GM19395 (cell line): ENCODE results near the gene RAB22A.

ENCODE experiments used
- ATAC-seq: cut with Tn5 transposase; IDR thresholded peaks from one replicate; pipeline ENCODE4 v1.9.1; 2021; ENCODE audit warnings: mild to moderate bottlenecking, moderate library complexity; ENCODE audit not compliant: unreplicated experiment

The RAB22A gene, protein sequence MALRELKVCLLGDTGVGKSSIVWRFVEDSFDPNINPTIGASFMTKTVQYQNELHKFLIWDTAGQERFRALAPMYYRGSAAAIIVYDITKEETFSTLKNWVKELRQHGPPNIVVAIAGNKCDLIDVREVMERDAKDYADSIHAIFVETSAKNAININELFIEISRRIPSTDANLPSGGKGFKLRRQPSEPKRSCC

DNA sequence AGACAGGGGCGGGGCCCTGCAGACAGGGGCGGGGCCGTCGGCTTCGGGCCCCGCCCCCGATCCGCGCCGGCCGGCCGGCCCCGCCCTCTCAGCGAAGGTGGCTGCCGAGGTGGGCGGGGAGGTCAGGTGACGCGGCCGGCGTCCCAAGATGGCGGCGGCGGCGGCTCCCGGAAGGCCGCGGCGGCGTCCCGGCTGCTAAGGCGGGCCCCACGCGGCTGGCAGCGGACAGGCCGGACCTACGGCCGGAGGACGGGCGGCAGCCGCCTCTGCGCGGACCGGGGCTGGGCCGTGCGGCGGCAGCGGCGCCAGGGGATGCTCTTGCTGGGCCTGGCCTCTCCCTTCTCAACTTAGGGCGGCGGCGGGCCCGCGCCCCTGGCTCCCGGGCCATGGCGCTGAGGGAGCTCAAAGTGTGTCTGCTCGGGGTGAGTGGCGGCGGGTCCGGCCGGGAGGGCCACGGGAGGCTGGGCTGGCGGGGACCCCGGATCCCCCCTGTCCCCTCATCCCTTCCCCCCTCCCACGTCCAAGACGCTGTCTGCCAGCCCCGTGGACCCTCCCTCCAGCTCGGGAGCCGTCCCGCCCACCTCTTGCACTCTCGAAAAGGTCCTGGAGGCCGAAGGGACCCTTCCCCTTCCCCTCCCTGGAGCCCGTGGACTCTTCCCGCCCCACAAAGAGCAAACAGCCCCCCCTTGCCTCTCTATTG is at the start of gene RAB22A:
RAB22A (plus strand) TSS at position 125 of the 700 bp plus-strand sequence; CDS start at position 387, 262 bp downstream.
- peak; percentile 57 for ATAC-seq

- no peak for ATAC-seq
These were observed 49.5 kb upstream of the RAB22A start for GRCh38 chr20:58260006-58260405.

DNA sequence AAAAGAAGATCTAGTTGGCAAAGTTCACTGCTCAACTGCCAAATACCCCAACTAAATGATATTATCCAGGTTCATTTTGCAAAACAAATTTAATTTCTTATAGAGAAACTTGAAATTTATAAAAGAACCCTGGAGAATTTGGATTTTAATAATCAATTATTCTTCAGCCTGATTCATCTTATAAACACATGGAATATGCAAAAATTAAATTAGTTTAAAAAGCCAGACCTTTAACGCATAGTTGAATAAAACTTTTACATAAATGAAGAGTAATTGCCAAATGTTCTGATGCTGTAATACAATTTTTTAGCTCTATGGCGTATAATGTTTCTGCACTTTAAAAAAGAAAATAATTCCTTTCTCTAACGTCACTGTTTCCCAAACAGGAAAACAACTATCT is 47.9 kb upstream of the RAB22A start:
- no peak for ATAC-seq

DNA sequence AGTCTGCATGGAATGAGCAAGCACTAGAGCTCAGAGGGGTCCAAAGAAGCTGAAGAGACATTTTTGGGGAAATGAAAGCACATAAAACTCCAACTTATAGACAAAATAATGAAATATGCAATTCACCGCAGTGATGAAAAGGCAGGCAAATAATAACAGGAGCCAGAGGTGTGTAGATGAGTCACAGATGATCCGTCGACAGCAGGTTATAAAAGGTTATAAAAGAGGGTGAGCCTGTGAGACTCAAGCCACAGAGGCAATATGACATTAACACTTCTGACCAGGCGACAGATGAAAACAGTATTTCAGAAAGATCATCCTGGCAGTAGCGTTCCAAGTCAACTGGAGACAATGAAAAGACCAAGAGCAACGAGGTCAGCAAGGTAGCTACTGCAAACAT is 45.2 kb upstream of the RAB22A start:
- ATAC-seq: no peak

GRCh38 chr20:58267389-58268215 is 41.9 kb upstream of the RAB22A start:
- no peak for ATAC-seq

DNA sequence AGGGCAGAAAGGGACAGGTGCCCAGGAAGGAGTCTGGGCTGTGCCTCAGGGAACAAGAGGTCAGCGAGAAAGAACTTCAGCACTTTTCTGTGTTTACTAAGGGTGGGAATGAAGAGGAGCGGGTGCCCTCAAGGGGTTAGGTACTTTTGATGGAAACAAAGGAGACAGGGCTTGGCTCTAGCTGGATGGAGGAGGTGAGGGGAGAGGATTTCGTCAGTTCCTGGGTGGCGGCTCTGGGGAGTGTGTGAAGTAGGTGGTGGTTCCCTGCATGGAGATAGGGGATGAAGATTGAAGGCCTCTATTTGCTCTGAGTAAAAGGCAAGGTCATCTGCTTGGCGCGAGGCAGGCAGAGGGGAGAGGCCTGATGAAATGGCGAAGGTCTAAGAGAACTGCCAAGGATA is 41.1 kb upstream of the RAB22A start:
- no peak for ATAC-seq

- no peak for ATAC-seq
These were observed 40.4 kb upstream of the RAB22A start for GRCh38 chr20:58268936-58269619.

- ATAC-seq: no peak
These were observed 37.7 kb upstream of the RAB22A start for GRCh38 chr20:58271606-58272351.

- no peak for ATAC-seq
These were observed 35.1 kb upstream of the RAB22A start for GRCh38 chr20:58274384-58274783.

DNA sequence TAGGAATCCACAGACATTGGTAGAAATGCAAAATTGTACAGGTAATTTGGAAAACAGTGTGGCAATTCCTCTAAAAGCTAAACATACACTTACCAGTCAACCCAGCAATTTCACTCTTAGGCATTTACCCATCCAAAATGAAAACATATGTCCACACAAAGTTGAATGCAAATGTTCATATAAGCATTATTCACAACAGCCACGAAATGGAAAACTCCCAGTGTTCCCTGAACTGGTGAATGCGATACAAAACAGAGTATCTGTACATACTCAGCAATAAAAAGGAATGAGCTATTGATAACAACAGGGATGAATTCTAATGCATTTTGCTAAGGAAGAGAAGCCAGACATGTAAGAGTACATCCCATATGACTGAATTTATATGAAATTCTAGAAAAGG is 32.4 kb upstream of the RAB22A start:
- ATAC-seq: no peak

DNA sequence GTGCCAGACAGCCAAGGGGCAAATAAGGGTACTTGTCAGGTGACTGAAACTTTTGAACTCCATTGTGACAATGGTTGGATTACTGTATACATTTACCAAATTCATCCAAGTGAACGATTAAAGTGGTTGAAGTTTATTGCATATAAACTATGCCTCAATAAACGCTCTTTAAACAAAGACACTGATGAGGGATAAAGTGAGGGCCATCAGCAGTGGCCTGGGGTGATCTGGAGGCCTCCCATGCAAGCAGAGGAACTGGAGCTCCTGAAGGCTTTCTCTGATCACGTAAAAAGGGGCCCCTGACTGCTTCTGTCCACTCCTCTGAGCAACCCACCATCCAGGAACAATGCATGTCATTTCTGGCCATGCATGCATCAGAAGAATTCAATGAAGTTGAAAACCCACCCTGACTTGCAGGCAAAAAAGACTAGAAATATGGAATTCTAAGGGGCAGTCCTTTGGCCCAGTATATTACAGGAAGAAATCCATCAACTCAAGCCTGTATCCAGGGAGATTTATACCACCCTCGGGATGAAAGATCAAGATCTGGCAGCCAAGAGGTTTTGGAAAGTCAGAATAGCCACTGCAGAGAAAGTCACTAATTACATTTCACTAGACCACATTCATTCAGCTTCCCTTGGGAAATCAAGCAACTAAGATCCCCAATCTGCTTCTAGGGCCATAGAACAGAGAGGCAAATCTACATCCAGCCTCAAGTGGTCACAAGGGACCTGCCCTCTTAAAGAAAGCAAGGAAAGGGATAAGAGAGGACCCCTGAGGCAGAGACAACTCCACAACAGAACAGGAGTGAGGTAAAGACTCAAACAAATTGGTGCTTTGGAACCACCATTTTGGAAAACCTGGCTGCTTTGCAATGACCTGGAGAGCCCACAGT is 31.7 kb upstream of the RAB22A start:
- ATAC-seq: no peak

- no peak for ATAC-seq
These were observed 22.8 kb upstream of the RAB22A start for GRCh38 chr20:58286729-58287128.

DNA sequence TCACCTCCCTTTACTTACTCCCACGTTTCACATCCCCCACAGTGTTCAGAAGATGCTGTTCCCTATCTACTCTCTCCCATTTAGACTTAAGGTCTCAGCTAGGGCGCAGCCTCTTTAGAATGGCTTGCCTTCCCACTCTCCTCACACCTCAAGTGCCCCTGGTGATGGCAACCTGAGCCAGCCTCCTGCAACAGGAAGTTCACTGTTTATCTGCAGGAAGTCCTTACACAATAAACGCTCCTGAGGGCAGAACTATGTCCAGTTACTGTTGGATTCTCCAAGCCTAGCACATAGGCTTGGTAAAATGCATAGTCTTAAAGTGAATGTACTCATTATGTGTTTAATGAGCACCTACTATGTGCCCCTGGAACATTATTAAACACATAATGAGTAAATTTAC is 21.9 kb upstream of the RAB22A start:
- ATAC-seq: no peak

GRCh38 chr20:58289143-58289542 is 20.4 kb upstream of the RAB22A start:
- no peak for ATAC-seq

GRCh38 chr20:58293453-58293852 is 16.1 kb upstream of the RAB22A start:
- ATAC-seq: no peak

DNA sequence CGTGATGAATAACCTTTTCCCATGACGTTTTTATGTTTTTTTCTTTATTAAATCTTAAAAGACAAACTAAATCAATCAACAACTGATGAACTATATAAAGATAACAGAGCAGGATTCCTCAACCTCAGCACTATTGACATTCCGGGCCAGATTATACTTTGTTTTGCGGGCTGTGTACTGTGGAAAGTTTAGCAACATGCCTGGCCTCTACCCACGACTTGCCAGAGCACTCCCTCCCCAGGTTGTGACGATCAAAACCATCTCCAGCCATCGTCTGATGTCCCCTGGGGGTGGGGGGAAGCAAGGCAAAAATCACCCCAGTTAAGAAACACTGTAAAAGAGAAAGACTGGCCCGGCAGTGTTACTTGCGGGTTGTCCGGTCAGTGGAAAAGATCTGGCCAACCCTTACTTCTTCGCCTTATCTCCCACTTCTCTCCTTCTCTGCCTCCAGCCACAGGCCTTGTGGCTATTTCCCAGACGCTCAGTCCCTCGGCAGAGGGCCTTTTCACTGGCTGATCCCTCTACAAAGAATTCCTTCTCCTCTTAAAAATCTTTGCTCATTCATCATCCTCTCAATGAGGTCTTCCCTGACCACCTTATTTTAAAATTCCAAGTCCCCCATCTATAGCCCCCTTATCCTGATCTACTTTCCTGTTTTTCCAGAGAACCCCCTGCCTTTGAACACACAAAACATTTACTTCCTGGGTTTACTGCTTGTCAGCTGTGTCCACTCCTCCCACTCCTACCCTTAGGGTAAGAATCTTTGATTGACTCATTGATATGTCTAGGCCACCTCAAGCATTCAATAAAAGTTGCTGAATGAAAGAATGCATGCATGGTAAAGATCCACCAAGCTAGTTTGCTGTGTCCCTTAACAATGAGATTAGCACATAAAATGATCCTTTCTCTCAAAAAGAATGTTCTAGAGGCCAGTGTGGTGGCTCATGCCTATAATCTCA is 14.7 kb upstream of the RAB22A start:
- no peak for ATAC-seq

DNA sequence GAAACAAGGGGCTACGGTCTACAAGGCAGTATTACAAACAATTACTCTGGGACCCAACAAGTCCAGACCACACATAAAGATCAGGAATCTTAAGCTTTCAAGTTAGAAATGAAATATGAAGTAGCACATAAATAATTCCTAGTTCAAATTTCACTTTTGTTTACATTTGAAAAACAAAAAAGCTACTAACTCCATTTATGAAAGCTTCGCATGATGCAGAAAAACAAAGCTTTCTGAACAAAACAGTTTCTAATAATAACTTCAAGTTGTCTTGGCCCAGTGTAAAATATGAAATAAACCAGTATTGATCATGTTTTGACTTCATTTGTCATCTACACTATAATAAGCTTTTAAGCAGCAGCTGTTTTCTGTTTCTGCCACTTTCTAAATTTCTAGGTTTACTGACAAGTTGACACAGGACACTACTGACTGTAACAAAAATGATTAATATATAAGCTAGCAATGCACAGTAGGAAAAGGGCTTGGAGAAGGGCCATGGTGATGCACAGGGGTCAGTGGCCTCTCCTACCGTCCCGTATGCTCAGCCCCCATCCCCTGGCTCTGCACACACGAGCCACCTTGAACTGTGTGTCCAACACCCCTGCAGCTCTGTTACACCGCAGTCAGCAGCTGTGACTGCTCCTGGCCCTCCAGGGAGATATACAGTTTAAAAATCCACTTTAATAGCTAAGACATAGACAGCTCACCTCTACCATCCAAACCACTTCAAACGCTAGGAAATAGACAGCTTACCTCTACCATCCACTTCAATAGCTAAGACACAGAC is 13.3 kb upstream of the RAB22A start:
- no peak for ATAC-seq

GRCh38 chr20:58297394-58297793 is 12.1 kb upstream of the RAB22A start:
- ATAC-seq: no peak
